Effector memory CD4-positive, alpha-beta T cell (primary cell): ENCODE data around the gene AGAP1.

Experiments used
- DNase-seq, 3 donors: peaks; one replicate each; pipeline ENCODE4 v3.0.0-alpha.2; 2020
- H3K27ac ChIP-seq: 2 replicates; pipeline ENCODE4 v1.7.0; 2013; ENCODE audit warnings: mild to moderate bottlenecking, low read length, moderate library complexity; ENCODE audit not compliant: insufficient read depth, poor library complexity, severe bottlenecking
- H3K27me3 ChIP-seq: replicated peaks from 2 replicates; pipeline ENCODE4 v1.7.0; 2013; ENCODE audit warnings: mild to moderate bottlenecking, low read length; ENCODE audit not compliant: insufficient read depth, control insufficient read depth, poor library complexity, severe bottlenecking
- H3K36me3 ChIP-seq: 2 replicates; pipeline ENCODE4 v1.7.0; 2013; ENCODE audit warnings: mild to moderate bottlenecking, low read length, moderate library complexity; ENCODE audit not compliant: control insufficient read depth, insufficient read depth
- H3K4me1 ChIP-seq: 2 replicates; pipeline ENCODE4 v1.7.0; 2013; ENCODE audit warnings: low read length, mild to moderate bottlenecking; ENCODE audit not compliant: control insufficient read depth, insufficient read depth, poor library complexity, severe bottlenecking
- H3K4me3 ChIP-seq: 2 replicates; pipeline ENCODE4 v1.7.0; 2013; ENCODE audit warnings: low read length, low read depth, mild to moderate bottlenecking; ENCODE audit not compliant: insufficient read depth, poor library complexity, severe bottlenecking
- H3K9me3 ChIP-seq: 2 replicates; pipeline ENCODE4 v1.7.0; 2013; ENCODE audit warnings: mild to moderate bottlenecking, low read length, moderate library complexity; ENCODE audit not compliant: control insufficient read depth

Gene AGAP1

DNA sequence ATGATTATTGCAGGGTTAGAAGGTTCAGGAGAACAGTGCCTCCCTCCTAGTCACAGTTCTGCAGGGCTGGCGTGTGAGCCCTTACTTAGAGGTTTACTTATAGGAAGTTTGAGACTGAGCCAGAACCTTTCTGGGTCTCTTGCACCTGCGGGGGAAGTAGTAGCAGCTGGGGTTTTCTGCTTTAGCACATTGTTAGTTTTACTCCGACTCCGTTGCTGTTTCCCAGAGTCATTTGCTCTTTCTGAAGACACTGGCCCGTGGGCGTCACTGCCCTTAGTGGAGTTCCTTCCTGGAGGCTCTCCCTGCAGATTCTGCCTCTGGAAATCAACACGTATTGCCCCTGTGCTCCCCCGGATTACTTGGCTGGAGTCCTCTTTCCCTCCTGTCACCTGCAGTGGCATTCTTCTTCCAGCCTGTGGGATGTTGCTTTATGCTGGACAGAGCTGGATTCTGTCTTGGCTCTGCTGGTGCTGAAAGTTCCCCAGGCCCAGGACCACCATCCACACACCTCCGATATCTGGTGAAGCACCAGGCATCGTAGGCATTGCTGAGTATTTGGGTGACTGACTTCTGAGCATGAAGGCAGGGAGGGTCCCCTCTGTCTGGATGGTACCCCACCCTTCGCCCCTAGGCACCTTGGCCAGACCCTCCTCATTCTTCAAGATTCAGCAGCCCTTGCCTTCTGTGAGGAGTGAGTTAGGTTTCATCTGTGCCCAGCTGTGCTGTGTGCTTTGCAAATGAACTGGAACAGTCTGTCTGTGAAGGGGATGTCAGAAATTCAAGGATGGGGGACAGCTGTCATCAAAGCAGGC lies 51.7 kb downstream of the AGAP1 start:
- Histone ChIP-seq H3K36me3 (no peaks in the 10 kb centered on the region), H3K4me1 (no peaks in the 10 kb centered on the region), H3K4me3 (no peak overlapping the region), H3K27ac (no peak overlapping the region), H3K9me3 (no peaks in the 10 kb centered on the region), H3K27me3 (no peaks in the 10 kb centered on the region)
- DNase-seq, result no peak

DNA sequence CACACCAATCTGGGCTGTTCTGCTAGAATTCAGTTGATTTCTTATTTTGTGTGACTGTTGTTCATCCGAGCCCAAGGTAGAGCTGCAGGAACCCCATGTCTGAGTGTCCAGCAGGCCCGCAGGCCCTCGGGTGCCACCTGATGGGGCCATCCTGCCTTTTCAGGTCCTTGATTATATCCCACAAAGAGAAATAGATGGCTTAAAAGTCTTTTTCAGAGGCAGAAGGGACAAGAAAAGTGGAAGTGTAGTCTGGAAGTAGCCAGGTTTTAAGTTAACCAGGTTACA lies 52.2 kb downstream of the AGAP1 start:
- Histone ChIP-seq H3K4me1 (no peaks in the 10 kb centered on the region), H3K9me3 (no peaks in the 10 kb centered on the region), H3K27ac (no peak overlapping the region), H3K36me3 (no peaks in the 10 kb centered on the region), H3K4me3 (no peak overlapping the region), H3K27me3 (no peaks in the 10 kb centered on the region)
- no peak for DNase-seq

DNA sequence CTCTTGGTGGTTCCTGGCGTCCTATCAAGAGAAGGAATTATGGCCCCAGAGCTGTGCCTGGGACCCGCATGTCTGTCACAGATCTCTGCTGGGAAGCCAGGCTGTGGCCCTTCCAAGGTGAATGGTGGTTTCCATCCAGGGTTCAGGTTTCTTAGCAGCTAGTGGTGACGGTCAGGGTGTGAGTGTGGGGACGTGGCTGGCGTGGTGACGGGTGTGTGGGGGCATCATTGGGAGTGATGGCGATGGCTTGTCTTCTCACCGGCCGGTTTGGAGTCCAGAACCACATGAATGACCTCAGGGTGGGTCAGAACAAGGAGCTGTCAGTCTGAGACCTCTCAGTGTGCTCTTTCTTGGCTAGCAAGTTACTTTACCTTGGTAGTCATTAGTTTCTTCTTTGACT lies 52.6 kb downstream of the AGAP1 start:
- DNase-seq, result no peak
- Histone ChIP-seq H3K9me3 (no peaks in the 10 kb centered on the region), H3K4me3 (no peak overlapping the region), H3K27me3 (no peaks in the 10 kb centered on the region), H3K27ac (no peak overlapping the region), H3K4me1 (no peaks in the 10 kb centered on the region), H3K36me3 (no peaks in the 10 kb centered on the region)

DNA sequence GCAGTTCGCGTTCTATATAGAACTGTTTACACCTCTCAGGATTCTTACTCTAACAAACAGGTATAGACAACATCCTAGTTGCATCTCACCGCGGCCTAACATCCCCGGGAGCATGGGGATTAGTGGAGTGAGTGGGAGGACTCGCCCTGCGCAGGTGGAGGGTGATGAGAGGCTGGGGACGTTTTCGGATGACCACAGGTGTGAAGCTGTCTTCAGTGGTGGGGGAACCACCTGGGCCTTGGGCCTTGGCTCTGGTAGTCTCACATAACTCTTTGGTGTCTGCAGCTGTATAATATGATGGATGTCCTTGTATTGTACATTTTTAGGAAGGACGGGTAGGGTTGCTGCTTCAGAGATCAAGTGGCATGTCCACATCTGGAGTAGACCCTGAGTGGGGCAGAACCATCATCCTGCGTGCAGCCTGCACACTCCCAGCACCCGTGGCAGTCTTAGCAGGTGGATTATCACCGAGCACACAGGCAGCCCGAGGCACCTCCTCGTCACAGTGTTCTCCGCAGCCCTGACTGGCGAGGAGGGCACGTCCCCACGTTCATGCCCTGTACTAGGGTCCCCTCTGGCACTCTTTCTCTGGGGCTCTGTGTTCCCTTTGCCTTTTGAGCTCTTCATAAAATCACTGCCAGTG lies 56.0 kb downstream of the AGAP1 start:
- Histone ChIP-seq H3K4me3 (no peak overlapping the region), H3K9me3 (no peaks in the 10 kb centered on the region), H3K27me3 (no peaks in the 10 kb centered on the region), H3K36me3 (no peaks in the 10 kb centered on the region), H3K27ac (no peak overlapping the region), H3K4me1 (no peaks in the 10 kb centered on the region)
- DNase-seq, result no peak

DNA sequence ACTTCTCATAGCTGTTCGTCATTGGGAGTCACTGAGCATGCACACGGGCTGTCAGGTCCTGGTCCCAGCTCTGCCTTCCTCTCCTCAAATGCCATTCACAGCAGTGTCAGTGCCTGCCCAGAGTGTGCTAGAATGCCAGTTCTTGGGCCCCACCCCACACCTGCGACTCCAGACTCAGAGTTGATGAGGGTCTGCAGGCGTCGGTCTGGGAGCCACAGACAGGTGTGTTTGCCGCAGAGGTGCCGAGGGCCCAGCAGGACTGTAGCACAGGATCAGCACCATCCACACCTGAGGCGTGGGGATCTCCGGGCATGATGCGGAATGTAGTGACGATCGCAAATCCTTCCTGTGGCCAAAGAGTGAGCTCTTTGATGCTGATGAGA lies 56.5 kb downstream of the AGAP1 start:
- no peak overlapping the region for H3K4me3 ChIP-seq
- no peaks in the 10 kb centered on the region for H3K4me1 ChIP-seq
- no peaks in the 10 kb centered on the region for H3K27me3 ChIP-seq

DNA sequence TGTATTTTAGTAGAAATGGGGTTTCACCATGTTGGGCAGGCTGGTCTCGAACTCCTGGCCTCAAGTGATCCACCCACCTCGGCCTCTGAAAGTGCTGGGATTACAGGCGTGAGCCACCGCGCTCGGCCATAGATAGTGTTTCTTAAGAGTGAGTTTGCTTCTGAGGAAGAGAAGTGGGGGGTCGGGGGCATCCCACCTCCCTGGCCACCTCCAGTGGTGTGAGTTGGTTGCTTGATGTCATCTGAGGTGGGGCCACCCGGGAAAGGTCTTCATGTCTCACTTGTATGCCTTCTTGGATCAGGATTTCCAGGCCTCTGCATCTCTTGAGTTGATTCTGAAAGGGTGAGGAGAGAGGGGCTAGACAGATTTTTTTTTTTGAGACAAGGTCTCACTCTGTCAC lies 57.1 kb downstream of the AGAP1 start:
- H3K9me3 ChIP-seq, result no peaks in the 10 kb centered on the region
- no peaks in the 10 kb centered on the region for H3K4me1 ChIP-seq
- no peak overlapping the region for H3K27ac ChIP-seq
- no peak for DNase-seq
- H3K4me3 ChIP-seq, result no peak overlapping the region
- no peaks in the 10 kb centered on the region for H3K36me3 ChIP-seq
- no peaks in the 10 kb centered on the region for H3K27me3 ChIP-seq

More for the DNA sequence above, 56.5 kb downstream of the AGAP1 start:
- H3K9me3 ChIP-seq, result no peaks in the 10 kb centered on the region
- H3K27ac ChIP-seq, result no peak overlapping the region
- DNase-seq, result no peak
- H3K36me3 ChIP-seq, result no peaks in the 10 kb centered on the region

DNA sequence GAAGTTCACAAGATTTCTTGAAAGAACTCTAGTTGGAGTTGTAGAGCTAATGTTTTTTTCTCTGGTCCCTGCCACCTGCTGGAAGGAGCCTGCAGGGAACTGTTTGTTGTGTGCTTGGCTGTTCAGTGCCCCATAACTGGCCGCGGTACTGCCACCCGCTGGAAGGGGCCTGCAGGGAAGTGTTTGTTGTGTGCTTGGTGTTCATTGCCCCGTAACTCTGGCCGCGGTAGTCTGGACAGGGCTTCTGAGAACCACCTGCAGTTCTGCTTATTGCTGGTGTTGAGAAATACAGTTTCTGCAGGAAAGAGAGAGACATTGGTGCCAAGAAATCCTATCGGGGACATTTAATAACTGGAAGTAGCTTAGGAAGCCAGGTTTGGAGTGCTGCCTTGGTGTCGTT lies 58.1 kb downstream of the AGAP1 start:
- Histone ChIP-seq H3K27ac (no peak overlapping the region), H3K9me3 (no peaks in the 10 kb centered on the region), H3K4me3 (no peak overlapping the region), H3K27me3 (no peaks in the 10 kb centered on the region), H3K36me3 (no peaks in the 10 kb centered on the region), H3K4me1 (no peaks in the 10 kb centered on the region)
- no peak for DNase-seq

DNA sequence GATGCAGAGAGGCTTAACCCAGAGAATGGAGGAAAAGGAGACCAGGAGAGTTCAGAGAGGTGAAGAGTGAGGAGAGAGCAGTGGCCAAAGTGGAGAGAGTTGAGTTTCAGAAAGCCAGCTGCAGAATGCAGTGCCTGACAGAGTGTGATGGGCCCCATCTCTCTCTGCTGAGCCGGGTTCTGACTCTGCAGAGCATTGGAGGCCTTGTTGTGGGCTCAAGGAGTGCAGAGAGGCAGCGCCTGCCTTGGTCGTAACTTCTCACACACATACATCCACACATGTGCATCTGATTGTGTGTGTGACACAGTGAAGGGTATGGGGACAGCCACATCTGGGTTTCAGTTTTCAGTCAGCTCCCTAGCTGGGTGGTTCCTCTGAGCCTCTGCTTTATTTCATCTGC lies 58.8 kb downstream of the AGAP1 start:
- Histone ChIP-seq H3K4me3 (no peak overlapping the region), H3K4me1 (no peaks in the 10 kb centered on the region), H3K27ac (no peak overlapping the region), H3K9me3 (no peaks in the 10 kb centered on the region), H3K27me3 (no peaks in the 10 kb centered on the region), H3K36me3 (no peaks in the 10 kb centered on the region)
- no peak for DNase-seq

DNA sequence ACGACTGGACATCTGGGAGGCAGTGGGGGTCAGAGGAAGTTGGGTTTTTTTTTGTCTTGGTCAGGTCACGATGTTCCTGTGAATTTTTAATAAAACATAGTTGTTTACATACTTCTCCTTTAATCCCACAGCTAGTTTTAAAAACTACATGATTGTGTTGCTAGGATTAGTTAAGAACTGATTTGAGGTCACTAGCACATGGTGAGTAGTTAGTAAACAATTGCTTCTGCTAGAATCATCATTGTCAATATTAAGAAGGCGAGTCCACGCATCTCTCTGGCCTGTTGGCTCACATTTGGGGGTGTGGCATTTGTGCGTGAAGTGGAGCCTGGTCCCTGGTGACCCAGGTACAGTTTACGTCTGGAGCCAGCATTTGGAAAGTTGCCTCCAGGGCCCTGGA lies 59.4 kb downstream of the AGAP1 start:
- DNase-seq, result no peak
- Histone ChIP-seq H3K4me3 (no peak overlapping the region), H3K36me3 (no peaks in the 10 kb centered on the region), H3K4me1 (no peaks in the 10 kb centered on the region), H3K9me3 (no peaks in the 10 kb centered on the region), H3K27ac (no peak overlapping the region), H3K27me3 (no peaks in the 10 kb centered on the region)

DNA sequence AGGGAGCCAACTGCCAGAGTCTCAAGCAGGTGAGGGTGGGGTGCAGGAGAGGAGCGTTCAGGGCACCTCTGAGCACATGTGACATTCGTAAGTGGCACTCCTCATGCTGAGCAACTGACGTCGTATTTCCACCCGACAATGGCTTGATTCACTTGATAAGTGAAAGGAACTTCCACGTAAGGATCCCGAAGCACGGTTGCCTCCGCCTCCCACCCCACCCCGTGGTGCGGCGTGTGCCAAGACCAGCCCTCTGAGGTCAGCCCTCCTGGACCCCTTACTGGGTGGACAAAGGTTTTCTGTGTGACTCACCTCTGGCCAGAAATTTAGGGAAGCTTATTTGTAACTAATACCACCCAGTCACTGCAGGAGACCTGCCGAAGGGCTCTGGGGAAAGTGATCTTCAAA lies 59.9 kb downstream of the AGAP1 start:
- Histone ChIP-seq H3K9me3 (no peaks in the 10 kb centered on the region), H3K4me3 (no peak overlapping the region), H3K27me3 (no peaks in the 10 kb centered on the region), H3K27ac (no peak overlapping the region), H3K36me3 (no peaks in the 10 kb centered on the region), H3K4me1 (no peaks in the 10 kb centered on the region)
- DNase-seq, result no peak
